HG02870 (cell line): ENCODE measurements around the gene CHP2.
"Not testable (repeated sequence)": the region's sequence is repeated elsewhere in the genome, so short reads cannot be mapped to it uniquely, and the experiment has no call there.

Experiments
- ATAC-seq: cut with Tn5 transposase; IDR thresholded peaks from one replicate; pipeline ENCODE4 v1.9.1; 2021; ENCODE audit warnings: mild to moderate bottlenecking, moderate library complexity; ENCODE audit not compliant: unreplicated experiment

The CHP2 gene

GRCh38 chr16:23754594-23755483, at the start of gene CHP2:
CHP2 (plus strand) TSS chr16:23755026; CDS start chr16:23755050, 24 bp downstream.
- ATAC-seq, result no peak

DNA sequence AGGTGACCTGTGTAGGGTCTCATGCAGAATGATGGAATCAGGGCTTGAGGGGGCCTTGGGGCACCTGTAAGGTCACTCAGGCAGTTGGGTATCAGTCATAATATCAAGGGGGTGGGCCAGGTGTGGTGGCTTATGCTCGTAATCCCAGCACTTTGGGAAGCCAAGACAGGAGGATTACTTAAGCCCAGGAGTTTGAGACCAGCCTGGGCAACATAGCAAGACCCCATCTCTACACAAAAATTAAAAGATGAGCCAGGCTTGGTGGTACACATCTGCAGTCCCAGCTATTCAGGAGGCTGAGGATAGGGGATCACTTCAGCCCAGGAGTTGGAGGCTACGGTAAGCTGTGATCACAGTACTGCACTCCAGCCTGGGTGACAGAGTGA, 49.3 kb upstream of the CHP2 start:
- no peak for ATAC-seq

DNA sequence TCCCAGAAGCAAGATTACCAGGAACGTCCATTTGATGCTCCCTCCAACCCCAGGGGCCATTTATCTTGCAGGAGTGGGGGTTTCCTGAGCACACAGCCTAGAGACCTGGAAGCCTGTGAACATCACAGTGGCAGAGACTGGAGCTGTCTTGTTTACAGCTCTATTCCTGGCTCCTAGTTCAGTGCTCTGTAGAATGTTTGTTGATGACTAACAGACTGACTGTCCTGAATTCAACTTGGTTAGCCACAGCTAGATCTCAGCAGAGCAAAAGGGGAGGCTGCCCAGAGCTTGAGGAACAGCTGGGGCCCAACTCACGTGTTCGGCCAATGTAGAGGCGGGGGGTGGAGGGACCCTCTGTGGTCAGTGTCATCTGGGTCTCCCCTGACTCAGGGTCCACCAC, 48.4 kb upstream of the CHP2 start:
- no peak for ATAC-seq

GRCh38 chr16:23709536-23709935, 45.3 kb upstream of the CHP2 start:
- ATAC-seq, result no peak

DNA sequence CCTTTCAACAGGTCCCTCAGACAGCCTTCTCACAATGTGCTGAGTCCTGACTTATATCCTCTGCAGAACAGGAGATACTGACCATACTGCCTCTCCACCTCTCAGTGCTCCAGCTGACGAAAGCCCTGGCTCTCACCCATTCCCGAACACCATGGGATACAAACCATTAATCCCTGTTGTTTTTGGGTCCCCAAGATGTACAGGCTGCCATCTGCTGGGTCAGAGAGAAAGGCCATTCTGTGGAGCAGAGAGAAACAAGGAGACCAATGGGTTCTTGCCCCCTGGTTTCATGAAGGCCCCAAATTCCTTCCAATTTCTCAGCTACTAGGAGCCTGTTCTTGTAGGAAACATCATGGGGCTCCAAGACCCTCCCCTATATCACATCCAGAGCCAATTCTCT, 44.8 kb upstream of the CHP2 start:
- no peak for ATAC-seq

- no peak for ATAC-seq
These were observed 44.3 kb upstream of the CHP2 start for GRCh38 chr16:23710504-23710903.

- no peak for ATAC-seq
These were observed 43.0 kb upstream of the CHP2 start for GRCh38 chr16:23711785-23712184.

DNA sequence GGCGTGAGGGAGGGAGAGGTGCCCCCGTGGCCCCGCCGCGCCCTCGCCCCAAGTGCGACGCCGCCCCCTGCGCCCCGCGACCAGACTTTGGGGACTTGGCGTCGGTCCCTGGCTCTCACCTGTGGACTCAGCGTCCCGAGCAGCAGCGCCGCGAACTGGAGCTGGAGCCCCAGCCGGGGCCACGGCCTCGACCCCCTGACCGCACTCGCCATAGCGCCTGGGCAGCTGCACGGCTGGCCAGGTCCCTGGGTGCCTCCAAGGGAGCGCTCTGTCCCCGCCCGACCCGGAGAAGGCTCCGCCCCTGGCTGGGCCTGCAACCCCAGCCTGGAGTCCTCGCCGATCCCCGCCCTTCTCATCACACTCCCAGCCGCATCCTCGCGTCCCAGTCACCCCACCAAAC, 41.9 kb upstream of the CHP2 start, which contains the start of gene ERN2:
ERN2 (minus strand) TSS at position 247 of the 400 bp plus-strand sequence; CDS start at position 212, 35 bp downstream.
- ATAC-seq, result no peak

DNA sequence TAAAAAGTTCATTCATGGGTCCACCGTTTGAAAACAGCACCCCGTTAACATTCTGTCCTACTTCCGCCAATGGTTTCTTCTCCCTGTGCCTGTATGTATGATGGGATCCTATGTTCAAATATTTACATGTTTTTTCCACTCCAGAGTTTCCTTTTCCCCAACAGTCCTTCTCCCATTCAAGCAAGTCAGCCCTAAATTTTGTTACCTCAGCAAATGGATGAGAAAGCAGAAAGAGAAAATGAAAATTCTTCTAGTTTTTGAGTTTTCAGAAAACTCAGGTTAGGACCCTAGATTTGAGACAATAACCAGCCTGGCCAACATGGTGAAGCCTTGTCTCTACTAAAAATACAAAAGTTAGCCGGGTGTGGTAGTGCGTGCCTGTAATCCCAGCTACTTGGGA, 38.3 kb upstream of the CHP2 start:
- ATAC-seq, result no peak

- not testable (repeated sequence) for ATAC-seq
These were observed 32.1 kb upstream of the CHP2 start for GRCh38 chr16:23722613-23723240.

DNA sequence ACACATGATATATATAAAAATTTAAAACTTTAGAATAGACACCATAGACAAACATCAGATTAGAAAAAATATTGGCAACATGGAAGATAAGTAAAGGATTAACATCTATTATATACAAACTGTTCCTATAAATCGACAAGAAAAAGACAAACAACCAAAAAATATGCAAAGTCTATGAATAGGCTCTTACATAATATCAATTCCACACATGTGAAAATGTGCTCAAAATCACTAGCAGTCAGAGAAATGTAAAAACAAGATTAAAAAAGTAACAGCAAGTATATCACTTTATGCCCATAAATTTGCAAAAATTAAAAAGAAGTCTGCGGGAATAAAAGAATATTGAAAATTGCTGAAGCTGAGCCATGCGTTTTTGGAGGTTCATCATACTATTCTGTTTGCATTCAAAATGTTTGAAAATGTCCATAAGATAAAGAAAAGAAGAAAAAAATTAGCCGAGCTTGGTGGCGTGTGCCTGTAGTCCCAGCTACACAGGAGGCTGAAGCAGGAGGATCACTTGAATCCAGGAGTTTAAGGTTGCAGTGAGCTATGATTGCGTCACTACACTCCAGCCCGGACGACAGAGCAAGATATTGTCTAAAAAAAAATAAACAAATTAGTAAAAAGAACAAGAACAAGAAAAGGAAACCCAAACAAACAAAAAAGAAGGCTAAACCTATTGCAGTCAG, 30.6 kb upstream of the CHP2 start:
- no peak for ATAC-seq

GRCh38 chr16:23724785-23725131, 30.1 kb upstream of the CHP2 start:
- ATAC-seq, result no peak

DNA sequence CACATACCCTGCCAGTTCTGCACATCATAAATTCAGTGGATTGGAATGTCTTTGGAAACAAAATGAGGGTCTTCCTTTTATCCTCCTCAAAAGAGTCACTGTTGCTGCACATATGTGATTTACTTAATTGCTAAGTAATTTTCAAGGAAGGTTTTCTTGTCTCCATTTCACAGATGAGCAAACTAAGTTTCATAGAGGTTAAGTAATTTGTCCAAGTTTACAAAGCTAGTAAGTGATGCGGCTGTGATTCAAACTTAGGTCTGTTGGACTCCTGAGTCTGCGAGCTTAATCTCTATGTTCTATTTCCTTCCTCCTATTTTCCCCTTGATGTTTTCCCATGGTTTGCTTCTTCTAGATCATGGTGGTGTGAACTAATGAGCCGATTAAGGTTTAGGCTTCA, 28.1 kb upstream of the CHP2 start:
- ATAC-seq, result no peak

GRCh38 chr16:23728112-23728477, 26.7 kb upstream of the CHP2 start:
- no peak for ATAC-seq

DNA sequence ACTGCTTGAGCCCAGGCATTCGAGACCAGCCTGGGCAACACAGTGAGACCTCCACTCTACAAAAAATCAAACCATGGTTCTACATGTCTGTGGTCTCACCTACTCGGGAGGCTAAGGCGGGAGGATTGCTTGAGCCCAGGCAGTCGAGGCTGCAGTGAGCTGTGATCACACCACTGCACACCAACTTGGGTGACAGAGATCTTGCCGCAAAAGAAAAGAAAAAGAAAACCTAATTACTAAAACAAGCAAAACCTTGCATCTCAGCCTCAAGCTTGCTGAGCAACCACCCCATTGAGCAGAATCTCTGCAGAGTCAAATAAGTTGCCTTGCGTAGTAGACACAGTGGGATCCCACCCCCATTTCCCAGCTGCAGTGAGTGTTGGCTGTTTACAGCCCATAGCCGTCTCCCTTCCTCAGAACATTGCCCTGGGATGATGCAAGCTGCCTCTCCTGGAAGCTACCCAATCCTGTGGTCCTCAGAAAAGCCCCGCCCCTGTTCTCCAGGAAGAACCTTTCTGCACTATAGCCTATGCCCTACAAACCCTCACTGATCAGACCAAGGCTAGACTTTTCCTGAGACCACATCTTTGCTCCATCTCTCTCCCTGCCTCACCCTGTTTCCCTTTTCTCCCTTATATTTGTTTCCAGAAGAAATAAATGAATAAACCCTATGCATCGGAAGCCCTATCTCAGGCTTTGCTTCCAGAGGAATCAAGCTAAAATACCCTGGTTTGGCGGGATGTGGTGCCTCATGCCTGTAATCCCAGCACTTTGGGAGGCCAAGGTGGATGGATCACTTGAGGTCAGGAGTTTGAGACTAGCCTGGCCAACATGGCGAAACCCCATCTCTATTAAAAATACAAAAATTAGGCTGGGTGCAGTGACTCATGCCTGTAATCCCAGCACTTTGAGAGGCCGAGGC, 25.1 kb upstream of the CHP2 start:
- no peak for ATAC-seq

GRCh38 chr16:23734176-23734893, 20.5 kb upstream of the CHP2 start:
- no peak for ATAC-seq

DNA sequence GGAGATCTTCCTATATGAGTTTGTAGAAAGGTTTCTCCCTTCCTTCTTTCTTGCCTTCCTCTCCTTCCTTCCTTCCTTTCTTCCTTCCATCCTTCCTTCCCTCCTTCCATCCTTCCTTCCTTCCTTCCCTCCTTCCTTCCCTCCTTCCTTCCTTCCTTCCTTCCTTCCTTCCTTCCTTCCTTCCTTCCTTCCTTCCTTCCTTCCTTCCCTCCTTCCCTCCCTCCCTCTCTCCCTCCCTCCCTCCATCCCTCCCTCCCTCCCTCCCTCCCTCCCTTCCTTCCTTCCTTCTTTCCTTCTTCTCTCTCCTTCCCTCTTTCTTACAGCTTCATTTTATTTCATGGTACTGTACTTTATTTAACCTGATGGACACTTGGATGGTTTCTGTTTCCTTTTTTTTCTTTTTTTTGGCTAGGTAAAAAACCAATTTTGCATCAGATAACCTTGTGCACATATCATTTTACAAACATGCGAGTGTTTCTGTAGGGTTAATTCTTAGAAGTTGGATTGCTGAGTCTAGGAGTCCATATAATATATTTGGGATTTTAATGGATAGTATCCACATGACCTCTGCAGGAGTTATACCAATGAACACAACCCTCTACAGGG, 17.3 kb upstream of the CHP2 start:
- not testable (repeated sequence) for ATAC-seq

DNA sequence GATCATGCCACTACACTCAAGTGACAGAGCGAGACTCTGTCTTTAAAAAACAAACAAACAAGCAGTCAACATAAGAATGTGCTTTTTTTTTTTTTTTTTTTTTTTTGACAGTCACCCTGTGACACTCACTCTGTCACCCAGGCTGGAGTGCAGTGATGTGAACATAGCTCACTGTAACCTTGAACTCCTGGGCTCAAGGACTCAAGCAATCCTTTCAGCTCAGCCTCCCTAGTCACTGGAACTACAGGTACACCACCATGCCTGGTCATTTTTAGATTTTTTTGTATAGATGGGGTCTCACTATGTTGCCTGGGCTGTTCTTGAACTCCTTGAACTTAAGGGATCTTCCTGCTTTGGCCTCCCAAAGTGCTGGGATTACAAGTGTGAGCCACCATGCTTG, 15.3 kb upstream of the CHP2 start:
- ATAC-seq, result no peak

DNA sequence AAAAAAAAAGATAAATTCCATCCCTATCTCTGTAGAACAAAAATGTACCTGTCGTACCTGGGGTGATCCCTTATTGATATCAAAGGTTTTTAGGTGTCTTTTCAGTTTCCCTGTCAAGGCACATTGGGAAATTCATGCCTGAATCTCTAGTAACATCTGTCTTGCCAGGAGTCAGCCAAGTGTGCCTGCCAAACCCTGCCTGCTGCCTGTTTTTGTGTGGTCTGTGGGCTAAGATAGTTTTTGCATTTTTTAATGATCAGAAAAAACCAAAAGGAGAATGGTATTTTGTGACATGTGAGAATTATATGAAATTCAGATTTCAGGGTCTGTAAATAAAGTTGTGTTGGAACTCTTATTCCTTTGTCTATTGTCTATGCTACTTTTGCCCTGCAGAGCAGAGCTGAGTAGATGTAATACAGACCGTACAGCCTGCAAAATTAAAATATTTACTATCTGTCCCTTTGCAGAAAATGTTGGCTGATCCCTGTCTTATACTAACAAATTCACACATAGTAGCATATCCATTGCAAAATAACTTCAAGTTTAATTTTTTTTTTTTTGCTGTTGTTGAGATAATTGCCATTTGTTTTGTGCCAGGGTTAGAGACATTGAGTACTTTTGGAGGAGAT, 13.0 kb upstream of the CHP2 start:
- no peak for ATAC-seq
